ENCODE data around the gene BMPR1A.

DNA sequence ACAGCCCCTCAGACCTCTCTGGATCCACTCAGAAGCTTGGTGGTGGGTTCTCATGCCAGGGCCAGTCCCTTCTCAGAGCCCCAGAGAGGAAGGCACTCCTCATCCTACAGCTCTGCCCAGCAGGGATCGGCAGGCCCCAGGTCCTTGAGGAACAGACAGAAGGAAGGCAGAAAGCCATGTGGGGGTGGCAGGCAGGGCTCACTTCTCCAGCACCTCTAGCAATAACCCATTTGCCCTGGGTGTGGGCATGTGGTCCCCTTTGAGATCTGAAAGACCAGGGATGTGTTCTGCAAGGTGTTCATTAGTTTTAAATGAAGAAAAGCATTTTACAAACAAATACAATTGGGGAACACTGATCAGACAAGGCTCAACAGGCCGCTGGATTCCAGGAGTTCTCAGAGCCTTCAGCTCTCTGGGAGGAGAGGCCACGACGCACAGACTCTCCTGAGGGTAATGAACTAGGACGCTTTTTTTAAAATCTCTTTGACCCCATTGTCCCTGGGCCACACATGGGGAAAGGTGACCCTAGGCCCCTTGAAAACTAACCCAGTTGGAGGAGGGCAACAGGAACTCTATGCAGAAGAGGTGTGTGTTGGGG is 47.5 kb upstream of the BMPR1A start:
- TF ChIP-seq CTCF (IDR thresholded peaks at IDR 0.05) (no peak), POLR2A (IDR thresholded peaks at IDR 0.05) (no peak)

Data from body of pancreas (tissue), 4 donors.